K562 (cell line): ENCODE measurements around the gene R3HDM1. TPM values are rescaled to one million over a fixed set of nuclear protein-coding genes. Genes with fewer than 3 reads are reported as not detected.

Experiments used
- ASH1L ChIP-seq: fragments of 450-650 bp; IDR thresholded peaks from 2 replicates; pipeline ENCODE4 v1.6.1; 2018; ENCODE audit warnings: borderline replicate concordance, mild to moderate bottlenecking, low read depth; ENCODE audit not compliant: partially characterized antibody
- ERF ChIP-seq: fragments of 450-650 bp; formaldehyde crosslinking; IDR thresholded peaks from 2 replicates; pipeline ENCODE4 v1.4.0; 2020; ENCODE audit warnings: mild to moderate bottlenecking, mixed read lengths
- GABPA ChIP-seq: fragments of 200-800 bp; sonication (Bioruptor generic); conservative IDR thresholded peaks from 2 replicates; pipeline ENCODE4 v1.6.1; 2016; ENCODE audit warnings: low read depth, missing genetic modification characterization, missing compliant biosample characterization
- L3MBTL2 ChIP-seq: fragments of 450-650 bp; IDR thresholded peaks from 2 replicates; pipeline ENCODE4 v1.6.1; 2016; ENCODE audit warnings: mild to moderate bottlenecking, moderate library complexity
- MXI1 ChIP-seq: IDR thresholded peaks from 2 replicates; pipeline ENCODE4 v1.6.1; 2011; ENCODE audit warnings: low read depth, mild to moderate bottlenecking, improper control_type of control experiment, low read length
- NFIC ChIP-seq: fragments of 450-650 bp; IDR thresholded peaks from 2 replicates; pipeline ENCODE4 v1.6.1; 2017; ENCODE audit warnings: mild to moderate bottlenecking, inconsistent platforms
- NONO ChIP-seq, 2 experiments: fragments of 200-400 bp in 1 of 2; fragments of 450-650 bp in 1 of 2; formaldehyde crosslinking in 1 of 2; IDR thresholded peaks; 2 replicates each; pipeline ENCODE4 v1.6.1; 2017; ENCODE audit warnings: low read depth in 2 of 2, mild to moderate bottlenecking in 2 of 2, moderate library complexity in 2 of 2, low read length in 1 of 2
- SIN3B ChIP-seq: fragments of 450-650 bp; IDR thresholded peaks from 2 replicates; pipeline ENCODE4 v1.6.1; 2017; ENCODE audit warnings: low read depth, mild to moderate bottlenecking, moderate library complexity
- SOX6 ChIP-seq: fragments of 450-650 bp; IDR thresholded peaks from 2 replicates; pipeline ENCODE4 v1.6.1; 2014; ENCODE audit warnings: mild to moderate bottlenecking
- SRSF3 ChIP-seq: fragments of 200-400 bp; formaldehyde crosslinking; IDR thresholded peaks from 2 replicates; pipeline ENCODE4 v1.6.1; 2016; ENCODE audit warnings: mild to moderate bottlenecking, low read length, moderate library complexity; ENCODE audit not compliant: insufficient read depth
- STAT5B ChIP-seq: fragments of 250-450 bp; sonication (Bioruptor Pico); IDR thresholded peaks from 2 replicates; pipeline ENCODE4 v1.8.0; 2021; ENCODE audit warnings: mild to moderate bottlenecking, inconsistent platforms
- TEAD1 ChIP-seq, 2 experiments: fragments of 450-650 bp in 1 of 2; sonication (generic) in 1 of 2; formaldehyde crosslinking; IDR thresholded peaks; 2 replicates each; pipeline versions ENCODE4 v1.4.0 to v1.8.0; 2020 to 2022; ENCODE audit warnings: mild to moderate bottlenecking in 2 of 2, missing genetic modification reagents in 1 of 2
- WHSC1 ChIP-seq: IDR thresholded peaks from one replicate; pipeline ENCODE4 v1.6.1; 2012; ENCODE audit warnings: low read length, control low read depth, inconsistent platforms
- YY1 ChIP-seq, 3 experiments: IDR thresholded peaks; 2 replicates each; pipeline ENCODE4 v1.6.1; 2011; ENCODE audit warnings: low read length in 2 of 3, mild to moderate bottlenecking in 2 of 3, moderate library complexity in 2 of 3, borderline replicate concordance in 1 of 3, control low read depth in 1 of 3, low read depth in 1 of 3; ENCODE audit not compliant: insufficient read depth in 3 of 3, insufficient replicate concordance in 2 of 3, control insufficient read depth in 1 of 3, insufficient read length in 1 of 3; ENCODE audit errors: extremely low read depth in 1 of 3
- ZBTB7A ChIP-seq: IDR thresholded peaks from 2 replicates; pipeline ENCODE4 v1.6.1; 2011; ENCODE audit warnings: low read depth, mild to moderate bottlenecking, low read length, moderate library complexity, borderline replicate concordance; ENCODE audit not compliant: control insufficient read depth
- ZC3H11A ChIP-seq: IDR thresholded peaks from 2 replicates; pipeline ENCODE4 v1.6.1; 2012; ENCODE audit warnings: low read depth, low read length, improper control_type of control experiment
- ZNF253 ChIP-seq: fragments of 250-450 bp; sonication (Bioruptor Pico); conservative IDR thresholded peaks from 2 replicates; pipeline ENCODE4 v1.6.1; 2021; ENCODE audit warnings: mild to moderate bottlenecking
- ZNF445 ChIP-seq: fragments of 250-450 bp; sonication (Bioruptor Pico); IDR thresholded peaks from 2 replicates; pipeline ENCODE4 v1.4.0; 2020; ENCODE audit warnings: low read depth, mild to moderate bottlenecking, moderate library complexity
- ZNF77 ChIP-seq: fragments of 250-450 bp; sonication (Bioruptor Pico); IDR thresholded peaks from 2 replicates; pipeline ENCODE4 v1.5.0; 2020
- polyA plus RNA-seq, 8 experiments: library from polyadenylated mRNA; depleted of rRNA in 4 of 8; stranded (reverse) in 5 of 8; unstranded in 3 of 8; fragments of >200 nt; fragmentation: Nextera tagmentation in 2 of 8; fragmentation: Illumina TruSeq in 1 of 8; extraction: Ambion mirVana in 2 of 8; extraction: Trizol in 1 of 8; gene quantifications; 2 replicates each; pipeline versions ENCODE4 v1.2.1 to v1.2.3, GENCODE V29; 2011 to 2014; ENCODE audit warnings: inconsistent platforms in 1 of 8, missing spikeins in 1 of 8
- total RNA-seq, 7 experiments: library from RNA; depleted of rRNA in 6 of 7; stranded (reverse); fragments of >200 nt in 6 of 7; fragmentation: Illumina TruSeq in 2 of 7; extraction: Trizol in 2 of 7; gene quantifications; 2 replicates each; pipeline versions ENCODE4 v1.2.1 to v1.2.3, GENCODE V29; 2011 to 2021; ENCODE audit warnings: low replicate concordance in 1 of 7
- TF ChIP-seq, protein P1 (sequence below): fragments of 450-650 bp; IDR thresholded peaks from one replicate; pipeline ENCODE4 v1.6.1; 2018; ENCODE audit warnings: mild to moderate bottlenecking, moderate library complexity; ENCODE audit not compliant: partially characterized antibody
- TF ChIP-seq, protein P2 (sequence below): conservative IDR thresholded peaks from 2 replicates; pipeline ENCODE4 v1.6.1; 2011; ENCODE audit warnings: low read depth, mild to moderate bottlenecking, low read length; ENCODE audit not compliant: control insufficient read depth
- TF ChIP-seq, protein P3 (sequence below): sonication (generic); formaldehyde crosslinking; IDR thresholded peaks from 2 replicates; pipeline ENCODE4 v1.8.0; 2022; ENCODE audit warnings: mild to moderate bottlenecking, low read depth, missing genetic modification reagents

Gene R3HDM1
- total and polyA plus RNA-seq, 9 of the 15 experiments (the other 6 are each of a cell fraction or from before 2014, with no cell fraction given): 12.4 to 89.4 (median 31.0) TPM

DNA sequence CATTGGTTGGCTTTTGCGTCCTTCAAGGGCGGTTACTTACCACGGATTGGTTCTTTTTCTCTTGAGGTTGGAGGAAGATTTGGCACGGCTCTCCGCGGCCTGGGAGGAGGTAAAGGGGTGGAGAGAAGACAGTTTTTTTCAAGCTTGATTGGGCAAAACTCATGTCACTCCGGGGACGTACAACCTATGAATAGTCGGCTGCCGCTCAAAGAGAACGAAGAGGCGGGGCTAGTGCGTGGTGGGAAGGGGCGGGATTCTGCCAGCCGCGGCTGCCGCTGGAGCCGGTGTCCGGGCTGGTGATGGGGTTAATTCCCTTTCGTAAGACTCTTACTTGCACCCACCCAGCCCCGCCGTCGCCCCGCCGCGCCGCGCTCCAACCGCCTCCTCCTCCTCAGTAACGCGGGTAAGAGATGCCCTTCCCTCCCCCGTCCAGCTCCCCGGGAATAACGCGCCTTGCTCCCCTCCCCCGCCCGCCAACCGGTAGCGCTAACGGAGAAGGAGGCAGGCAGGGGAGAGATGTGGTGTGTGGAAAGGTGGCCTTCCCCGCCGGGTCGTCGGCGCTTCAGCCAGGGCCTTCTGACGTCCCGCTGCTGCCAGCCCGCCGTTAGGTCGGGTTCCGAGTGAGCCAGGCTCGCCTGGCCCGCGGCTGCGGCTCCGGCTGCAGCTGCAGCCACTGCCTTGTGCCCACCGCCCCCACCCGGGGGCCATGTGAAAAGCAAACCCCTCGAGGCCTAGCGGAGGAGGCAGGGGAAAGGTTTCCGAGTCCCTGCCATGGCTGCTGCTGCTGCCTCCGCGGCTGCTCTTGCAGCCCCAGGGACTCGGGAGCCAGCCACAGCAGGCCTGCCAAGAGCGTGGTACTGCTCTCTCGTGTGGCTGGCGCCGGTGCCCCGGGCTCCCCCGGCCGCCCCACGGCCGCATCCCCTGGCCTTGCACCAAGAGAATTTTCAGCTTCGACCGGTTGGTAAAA lies at the start of gene R3HDM1 (continued):
- TF ChIP-seq, protein P1, sequence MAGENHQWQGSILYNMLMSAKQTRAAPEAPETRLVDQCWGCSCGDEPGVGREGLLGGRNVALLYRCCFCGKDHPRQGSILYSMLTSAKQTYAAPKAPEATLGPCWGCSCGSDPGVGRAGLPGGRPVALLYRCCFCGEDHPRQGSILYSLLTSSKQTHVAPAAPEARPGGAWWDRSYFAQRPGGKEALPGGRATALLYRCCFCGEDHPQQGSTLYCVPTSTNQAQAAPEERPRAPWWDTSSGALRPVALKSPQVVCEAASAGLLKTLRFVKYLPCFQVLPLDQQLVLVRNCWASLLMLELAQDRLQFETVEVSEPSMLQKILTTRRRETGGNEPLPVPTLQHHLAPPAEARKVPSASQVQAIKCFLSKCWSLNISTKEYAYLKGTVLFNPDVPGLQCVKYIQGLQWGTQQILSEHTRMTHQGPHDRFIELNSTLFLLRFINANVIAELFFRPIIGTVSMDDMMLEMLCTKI: no peak
- TF ChIP-seq, protein P2, sequence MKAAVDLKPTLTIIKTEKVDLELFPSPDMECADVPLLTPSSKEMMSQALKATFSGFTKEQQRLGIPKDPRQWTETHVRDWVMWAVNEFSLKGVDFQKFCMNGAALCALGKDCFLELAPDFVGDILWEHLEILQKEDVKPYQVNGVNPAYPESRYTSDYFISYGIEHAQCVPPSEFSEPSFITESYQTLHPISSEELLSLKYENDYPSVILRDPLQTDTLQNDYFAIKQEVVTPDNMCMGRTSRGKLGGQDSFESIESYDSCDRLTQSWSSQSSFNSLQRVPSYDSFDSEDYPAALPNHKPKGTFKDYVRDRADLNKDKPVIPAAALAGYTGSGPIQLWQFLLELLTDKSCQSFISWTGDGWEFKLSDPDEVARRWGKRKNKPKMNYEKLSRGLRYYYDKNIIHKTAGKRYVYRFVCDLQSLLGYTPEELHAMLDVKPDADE: no peak; the same call in 1 of the 2 replicates
- peak in 2 of 3 experiments; percentile 7 to 21 for TF ChIP-seq YY1 (IDR thresholded peaks at IDR 0.05; ENCODE audit: borderline replicate concordance in 1 of 3, control insufficient read depth in 1 of 3, extremely low read depth in 1 of 3, insufficient read depth in 3 of 3, insufficient read length in 1 of 3, insufficient replicate concordance in 2 of 3, low read depth in 1 of 3, low read length in 2 of 3)
- TF ChIP-seq SIN3B: no peak
- TF ChIP-seq SOX6: no peak
- TF ChIP-seq ZBTB7A: peak; percentile 58; the same call in 1 of the 2 replicates
- TF ChIP-seq ASH1L: peak; percentile 89
- no peak for TF ChIP-seq WHSC1
- TF ChIP-seq, protein P3, sequence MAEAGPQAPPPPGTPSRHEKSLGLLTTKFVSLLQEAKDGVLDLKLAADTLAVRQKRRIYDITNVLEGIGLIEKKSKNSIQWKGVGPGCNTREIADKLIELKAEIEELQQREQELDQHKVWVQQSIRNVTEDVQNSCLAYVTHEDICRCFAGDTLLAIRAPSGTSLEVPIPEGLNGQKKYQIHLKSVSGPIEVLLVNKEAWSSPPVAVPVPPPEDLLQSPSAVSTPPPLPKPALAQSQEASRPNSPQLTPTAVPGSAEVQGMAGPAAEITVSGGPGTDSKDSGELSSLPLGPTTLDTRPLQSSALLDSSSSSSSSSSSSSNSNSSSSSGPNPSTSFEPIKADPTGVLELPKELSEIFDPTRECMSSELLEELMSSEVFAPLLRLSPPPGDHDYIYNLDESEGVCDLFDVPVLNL (CRISPR knock-in tag): 0 out of 2 replicates have a peak, but pooled peaks have one; percentile 50
- peak; percentile 71 for TF ChIP-seq NFIC
- TF ChIP-seq ZC3H11A: no peak
- TF ChIP-seq ZNF77 (CRISPR knock-in tag): no peak
- TF ChIP-seq ZNF253 (CRISPR knock-in tag): no peak
- no peak for TF ChIP-seq NONO (IDR thresholded peaks at IDR 0.05; ENCODE audit: low read depth in 2 of 2, low read length in 1 of 2)
- 0 out of 2 replicates have a peak, but pooled peaks have one; percentile 5 for TF ChIP-seq MXI1
- TF ChIP-seq STAT5B (CRISPR knock-in tag): no peak
- no peak for TF ChIP-seq ZNF445 (CRISPR knock-in tag)
- no peak for TF ChIP-seq ERF (CRISPR knock-in tag)
- TF ChIP-seq L3MBTL2: peak; percentile 62; the same call in 1 of the 2 replicates
- TF ChIP-seq GABPA (tag): no peak
- TF ChIP-seq TEAD1 (CRISPR knock-in tag; IDR thresholded peaks at IDR 0.05): no peak; a peak in 1 of 4 replicates
- TF ChIP-seq SRSF3: no peak
